Mucosa of rectum (tissue), 2 donors: Measurements from ENCODE around the gene LRIT2.
"Not testable (repeated sequence)": the region's sequence is repeated elsewhere in the genome, so short reads cannot be mapped to it uniquely, and the experiment has no call there.

Experiments used
- H3K27ac ChIP-seq, 2 donors: one replicate each; pipeline ENCODE4 v1.7.0; 2013; ENCODE audit warnings: inconsistent platforms in 2 of 2, low read depth in 2 of 2, low read length in 2 of 2
- H3K27me3 ChIP-seq, 2 donors: one replicate each; pipeline ENCODE4 v1.7.0; 2013; ENCODE audit warnings: low read length in 2 of 2; ENCODE audit not compliant: control insufficient read depth in 2 of 2, insufficient read depth in 2 of 2
- H3K36me3 ChIP-seq, 2 donors: one replicate each; pipeline ENCODE4 v1.7.0; 2013; ENCODE audit warnings: low read length in 2 of 2; ENCODE audit not compliant: control insufficient read depth in 2 of 2, insufficient read depth in 2 of 2
- H3K4me1 ChIP-seq, 2 donors: one replicate each; pipeline ENCODE4 v1.7.0; 2013; ENCODE audit warnings: low read length in 2 of 2, mild to moderate bottlenecking in 1 of 2; ENCODE audit not compliant: control insufficient read depth in 2 of 2, insufficient read depth in 2 of 2
- H3K4me3 ChIP-seq, 2 donors: one replicate each; pipeline ENCODE4 v1.7.0; 2013; ENCODE audit warnings: low read length in 2 of 2
- H3K9ac ChIP-seq, 2 donors: one replicate each; pipeline ENCODE4 v1.7.0; 2013; ENCODE audit warnings: low read length in 2 of 2, low read depth in 1 of 2, mild to moderate bottlenecking in 1 of 2
- H3K9me3 ChIP-seq, 2 donors: one replicate each; pipeline ENCODE4 v1.7.0; 2013; ENCODE audit warnings: low read length in 2 of 2; ENCODE audit not compliant: control insufficient read depth in 2 of 2
- donor health status: healthy.
- donor health status: Normal muscosa, but diverticular disease.

Gene LRIT2

GRCh38 chr10:84190621-84191020 is 34.7 kb downstream of the LRIT2 start:
- Histone ChIP-seq H3K4me1 (peaks cover 15 to 29% of the 10 kb centered on the region in 2 donors), H3K27ac (no peak overlapping the region), H3K27me3 (peaks cover 2 to 3% of the 10 kb centered on the region in 2 donors), H3K36me3 (no peaks in the 10 kb centered on the region), H3K4me3 (no peak overlapping the region), H3K9ac (no peak overlapping the region), H3K9me3 (no peaks in the 10 kb centered on the region)

GRCh38 chr10:84188815-84189214 is 36.5 kb downstream of the LRIT2 start:
- peak overlapping the region; percentile 37 to 60 for H3K27ac ChIP-seq
- H3K36me3 ChIP-seq, result peaks cover 2 to 6% of the 10 kb centered on the region in 2 donors
- peaks cover 0 to 2% of the 10 kb centered on the region in 2 donors for H3K27me3 ChIP-seq
- no peak overlapping the region for H3K9ac ChIP-seq
- H3K4me3 ChIP-seq, result no peak overlapping the region
- no peaks in the 10 kb centered on the region for H3K9me3 ChIP-seq
- peaks cover 14 to 23% of the 10 kb centered on the region in 2 donors for H3K4me1 ChIP-seq

- no peak overlapping the region for H3K4me3 ChIP-seq
Measured at GRCh38 chr10:84185526-84186175, 39.7 kb downstream of the LRIT2 start.

GRCh38 chr10:84184517-84184916 is 40.8 kb downstream of the LRIT2 start:
- H3K27ac ChIP-seq, result peak overlapping the region; percentile 5 to 34
- no peak overlapping the region for H3K9ac ChIP-seq
- H3K27me3 ChIP-seq, result no peaks in the 10 kb centered on the region
- peaks cover 9 to 19% of the 10 kb centered on the region in 2 donors for H3K4me1 ChIP-seq
- no peak overlapping the region for H3K4me3 ChIP-seq
- H3K36me3 ChIP-seq, result peaks cover 7 to 9% of the 10 kb centered on the region in 2 donors
- no peaks in the 10 kb centered on the region for H3K9me3 ChIP-seq

More at GRCh38 chr10:84185526-84186175, 39.7 kb downstream of the LRIT2 start:
- H3K27me3 ChIP-seq, result no peaks in the 10 kb centered on the region
- no peak overlapping the region for H3K9ac ChIP-seq
- peaks cover 9 to 18% of the 10 kb centered on the region in 2 donors for H3K4me1 ChIP-seq
- H3K9me3 ChIP-seq, result no peaks in the 10 kb centered on the region
- peaks cover 6 to 7% of the 10 kb centered on the region in 2 donors for H3K36me3 ChIP-seq
- no peak overlapping the region for H3K27ac ChIP-seq

GRCh38 chr10:84181631-84182030 is 43.7 kb downstream of the LRIT2 start:
- no peak overlapping the region for H3K9ac ChIP-seq
- H3K4me3 ChIP-seq, result no peak overlapping the region
- peaks cover 30 to 35% of the 10 kb centered on the region in 2 donors for H3K36me3 ChIP-seq
- H3K27ac ChIP-seq, result no peak overlapping the region
- peaks cover 14 to 17% of the 10 kb centered on the region in 2 donors for H3K4me1 ChIP-seq
- no peaks in the 10 kb centered on the region for H3K27me3 ChIP-seq
- H3K9me3 ChIP-seq, result no peaks in the 10 kb centered on the region

- Histone ChIP-seq H3K4me1 (peaks cover 17 to 25% of the 10 kb centered on the region in 2 donors), H3K36me3 (peaks cover 31 to 37% of the 10 kb centered on the region in 2 donors)
- H3K27ac ChIP-seq, H3K27me3 ChIP-seq, H3K9ac ChIP-seq, H3K4me3 ChIP-seq, H3K9me3 ChIP-seq: not testable (repeated sequence)
Measured at GRCh38 chr10:84180386-84180785, 45.0 kb downstream of the LRIT2 start.

GRCh38 chr10:84179059-84179710 is 46.2 kb downstream of the LRIT2 start:
- Histone ChIP-seq H3K9me3 (no peaks in the 10 kb centered on the region), H3K4me3 (peak overlapping the region in 1 of 2 donors; percentile 31), H3K4me1 (peaks cover 9 to 20% of the 10 kb centered on the region in 2 donors), H3K9ac (no peak overlapping the region), H3K36me3 (peaks cover 25 to 36% of the 10 kb centered on the region in 2 donors), H3K27ac (no peak overlapping the region), H3K27me3 (no peaks in the 10 kb centered on the region)

GRCh38 chr10:84178160-84178609 is 47.2 kb downstream of the LRIT2 start:
- Histone ChIP-seq H3K27me3 (no peaks in the 10 kb centered on the region), H3K36me3 (peaks cover 25 to 36% of the 10 kb centered on the region in 2 donors), H3K9ac (no peak overlapping the region), H3K27ac (no peak overlapping the region), H3K4me1 (peaks cover 9 to 19% of the 10 kb centered on the region in 2 donors), H3K9me3 (no peaks in the 10 kb centered on the region), H3K4me3 (no peak overlapping the region)

- H3K4me1 ChIP-seq, result peaks cover 15 to 25% of the 10 kb centered on the region in 2 donors
- peaks cover 25 to 36% of the 10 kb centered on the region in 2 donors for H3K36me3 ChIP-seq
- H3K9ac ChIP-seq, result no peak overlapping the region
- H3K9me3 ChIP-seq, result no peaks in the 10 kb centered on the region
- H3K4me3 ChIP-seq, result no peak overlapping the region
- H3K27ac ChIP-seq, result no peak overlapping the region
- no peaks in the 10 kb centered on the region for H3K27me3 ChIP-seq
Measured at GRCh38 chr10:84177541-84178141, 47.7 kb downstream of the LRIT2 start.
